HG02571 (cell line): ENCODE results near the gene PRSS50.
A peak's percentile ranks its signal among the peaks of the same experiment; 100 is the strongest.

Source experiments
- ATAC-seq: cut with Tn5 transposase; IDR thresholded peaks from one replicate; pipeline ENCODE4 v1.9.1; 2021; ENCODE audit warnings: mild to moderate bottlenecking, moderate library complexity; ENCODE audit not compliant: unreplicated experiment

Gene PRSS50

DNA sequence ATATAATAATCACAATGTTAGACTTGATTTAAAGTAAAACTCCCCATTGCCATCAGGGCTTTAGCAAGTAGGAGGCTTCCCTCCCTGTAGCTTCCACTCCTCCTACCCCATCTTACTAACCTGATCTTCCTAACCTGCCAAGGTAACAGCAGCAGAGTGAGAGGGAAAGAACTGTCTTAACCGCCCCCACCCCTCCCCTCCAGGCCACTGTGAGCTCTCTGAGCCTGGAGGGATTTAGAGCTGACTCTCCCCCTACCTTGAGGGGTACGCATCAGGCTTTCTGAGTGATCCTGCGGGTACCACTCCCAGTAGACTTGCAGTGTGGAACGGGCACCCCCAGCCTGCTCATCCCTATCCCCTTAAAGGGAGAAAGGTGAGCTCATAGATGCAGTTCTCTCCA is 11.4 kb upstream of the PRSS50 start:
- no peak for ATAC-seq

DNA sequence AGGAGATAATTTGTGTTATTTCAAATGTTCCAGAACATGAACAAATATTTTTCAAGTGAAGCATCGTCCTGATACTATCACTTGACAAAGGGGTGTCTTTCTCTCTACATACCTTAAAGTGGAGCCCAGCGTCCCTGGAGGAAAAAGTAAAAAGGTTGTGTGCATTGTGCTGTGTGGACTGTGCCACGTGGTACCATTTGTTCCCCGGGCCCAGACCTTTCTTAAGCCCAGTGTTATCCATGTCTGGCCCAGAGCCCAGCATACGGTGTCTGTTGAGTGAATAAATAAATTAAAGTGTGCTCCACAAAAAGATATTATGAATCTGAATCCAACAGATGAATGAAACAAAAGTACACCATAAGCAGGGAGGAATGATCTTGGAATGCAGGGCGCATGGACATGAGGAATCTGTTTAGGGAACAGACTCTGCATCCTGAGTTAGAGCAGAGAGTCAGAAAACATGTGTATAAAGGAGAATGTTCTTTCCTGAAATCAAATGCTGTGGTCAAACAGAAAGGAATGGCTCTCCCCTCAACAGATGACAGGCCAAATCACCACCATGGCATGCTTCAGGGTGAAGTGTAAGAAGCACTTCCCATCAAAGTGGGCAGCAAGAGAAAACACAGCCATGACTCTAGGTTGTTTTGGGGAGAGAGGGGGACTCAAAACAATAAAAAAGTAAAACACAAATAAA is 8.1 kb upstream of the PRSS50 start:
- ATAC-seq, result no peak

DNA sequence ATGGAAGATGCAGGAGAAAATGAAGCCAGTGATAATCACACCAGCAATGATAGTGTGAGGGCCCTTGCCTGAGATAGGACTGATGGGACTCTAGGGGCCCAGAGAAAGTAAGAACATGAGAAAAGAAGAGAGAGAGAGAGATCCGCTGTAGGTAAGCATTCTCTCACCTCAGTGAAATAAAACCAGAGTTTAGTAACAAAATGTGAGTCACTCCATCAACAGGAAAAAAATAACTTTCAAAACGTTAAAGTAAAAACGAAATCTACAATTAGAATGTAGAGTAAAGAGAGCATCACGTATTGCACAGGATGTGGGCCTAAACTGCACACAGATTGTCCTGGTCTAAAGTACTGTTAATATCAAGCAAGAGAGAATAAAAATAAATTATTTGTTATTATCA is 6.8 kb upstream of the PRSS50 start:
- no peak for ATAC-seq

DNA sequence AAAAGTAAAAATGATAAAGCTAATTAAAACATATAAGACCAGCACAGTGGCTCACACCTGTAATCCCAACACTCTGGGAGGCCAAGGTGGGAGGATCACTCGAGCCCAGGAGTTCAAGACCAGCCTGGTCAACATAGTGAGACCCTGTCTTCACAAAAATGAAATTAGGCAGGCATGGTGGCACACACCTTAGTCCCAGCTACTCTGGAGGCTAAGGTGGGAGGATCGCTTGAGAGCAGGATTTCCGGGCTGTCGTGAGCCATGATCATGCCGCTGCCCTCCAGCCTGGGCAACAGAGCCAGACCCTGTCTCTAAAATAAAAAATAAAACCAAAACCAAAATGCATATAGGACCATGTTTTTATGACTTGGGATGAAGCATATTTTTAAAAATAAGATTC is 4.8 kb upstream of the PRSS50 start:
- no peak for ATAC-seq

DNA sequence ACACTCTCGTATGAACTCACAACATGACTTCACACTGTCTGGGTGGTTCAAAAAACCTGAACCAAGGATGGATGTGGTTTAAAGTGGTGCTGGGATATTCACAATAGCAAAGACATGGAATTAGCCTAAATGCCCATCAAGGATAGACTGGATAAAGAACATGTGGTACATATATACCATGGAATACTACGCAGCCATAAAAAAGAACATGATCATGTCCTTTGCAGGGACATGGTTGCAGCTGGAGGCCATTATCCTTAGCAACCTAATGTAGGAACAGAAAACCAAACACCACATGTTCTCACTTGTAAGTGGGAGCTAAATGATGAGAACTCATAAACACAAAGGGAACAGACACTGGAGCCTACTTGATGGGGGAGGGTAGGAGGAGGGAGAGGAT is 3.3 kb upstream of the PRSS50 start:
- ATAC-seq, result no peak

DNA sequence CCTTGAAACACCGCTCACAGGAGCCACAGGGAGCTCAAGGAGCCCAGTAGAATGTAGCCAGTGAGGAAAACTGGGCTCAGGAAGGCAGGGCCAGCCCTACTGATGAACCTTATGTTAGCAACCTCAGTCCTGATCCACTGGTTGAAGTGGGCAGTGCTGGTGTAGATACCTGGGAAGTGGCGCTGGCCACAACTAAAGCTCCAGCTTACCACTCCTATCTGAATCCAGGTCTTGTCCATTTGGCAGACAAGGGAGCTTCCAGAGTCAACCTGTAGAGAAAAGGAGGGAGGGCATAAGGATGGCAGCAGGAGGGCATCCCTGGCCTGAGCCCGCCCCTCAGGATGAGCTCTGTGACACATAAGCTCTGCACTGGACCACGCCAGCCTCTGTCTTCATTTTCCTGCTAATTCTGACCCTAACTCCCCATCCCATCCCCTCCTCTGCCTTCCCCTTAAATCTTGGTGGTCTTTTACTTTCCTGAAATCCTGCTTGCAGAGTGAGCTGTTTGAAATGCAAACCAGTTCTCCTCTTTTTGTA is 2.1 kb upstream of the PRSS50 start:
- ATAC-seq, result no peak

DNA sequence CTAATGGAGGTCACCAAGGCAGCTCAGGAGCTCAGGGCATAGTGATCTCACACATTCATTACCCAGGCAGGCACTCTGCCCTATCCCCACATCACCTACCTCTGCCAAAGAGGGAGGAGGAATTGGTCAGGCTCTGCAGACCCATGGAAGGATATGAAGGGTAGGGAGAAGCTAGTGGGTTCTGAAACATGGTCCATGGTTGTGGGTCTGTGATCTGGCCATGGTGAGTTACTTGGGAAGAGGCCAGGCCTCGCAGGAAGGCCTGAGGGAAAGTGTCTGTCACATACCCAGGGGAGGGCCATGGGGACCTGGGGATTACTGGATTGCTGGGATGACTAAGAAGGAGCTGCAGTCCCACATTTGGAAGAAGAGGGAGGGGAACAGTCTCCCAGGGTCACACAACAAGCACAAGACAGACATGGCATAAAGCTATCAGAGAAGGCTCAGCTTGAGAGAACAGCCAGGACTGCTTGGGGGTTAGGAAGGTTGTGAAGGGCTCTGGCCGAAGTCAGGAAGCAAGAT is 1.4 kb upstream of the PRSS50 start:
- ATAC-seq, result no peak

DNA sequence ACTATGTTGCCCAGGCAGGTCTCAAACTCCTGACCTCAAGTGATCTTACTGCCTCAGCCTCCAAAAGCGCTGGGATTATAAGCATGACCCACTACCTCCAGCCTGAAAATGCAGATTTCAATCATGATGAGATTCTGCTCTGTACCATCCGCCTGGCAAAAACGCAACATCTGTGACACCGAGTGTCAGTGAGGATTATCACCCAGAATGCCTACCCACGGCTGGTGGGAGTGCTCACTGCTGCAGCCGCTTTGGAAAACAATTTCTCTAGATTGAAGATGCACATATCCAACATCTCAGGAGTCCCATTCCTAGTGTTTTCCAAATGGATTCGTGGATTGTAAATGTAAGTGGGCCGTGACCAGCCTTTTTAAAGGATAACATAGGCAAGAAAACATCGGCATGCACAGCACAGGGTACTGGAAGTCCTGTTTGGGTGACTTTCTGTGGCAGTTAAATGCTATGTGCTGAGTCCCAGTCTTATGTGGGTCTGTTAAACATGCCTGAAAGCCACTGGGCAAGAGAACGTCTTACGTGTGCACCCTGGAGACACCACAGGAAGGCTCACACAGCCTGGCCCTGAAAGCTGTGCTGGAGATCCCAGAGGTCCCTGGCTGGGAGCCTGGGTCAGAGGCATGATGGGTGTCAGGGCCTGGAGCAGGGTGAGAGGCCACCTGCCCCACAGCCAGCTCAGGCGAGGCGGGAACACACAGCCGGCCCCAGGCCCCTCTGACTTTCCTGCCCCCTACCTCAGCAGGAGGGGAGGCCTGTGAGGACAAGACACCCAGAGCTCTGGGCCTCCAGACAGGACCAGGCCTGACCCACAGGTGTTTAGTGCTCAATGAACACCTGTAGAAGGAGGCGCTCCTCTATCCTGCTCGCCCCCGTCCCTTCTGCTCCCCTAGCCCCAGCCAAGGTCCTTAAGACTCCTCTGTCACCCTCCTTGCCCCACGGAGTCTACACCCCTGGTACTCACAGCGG is 918 bp downstream of the PRSS50 start:
- ATAC-seq, result no peak

DNA sequence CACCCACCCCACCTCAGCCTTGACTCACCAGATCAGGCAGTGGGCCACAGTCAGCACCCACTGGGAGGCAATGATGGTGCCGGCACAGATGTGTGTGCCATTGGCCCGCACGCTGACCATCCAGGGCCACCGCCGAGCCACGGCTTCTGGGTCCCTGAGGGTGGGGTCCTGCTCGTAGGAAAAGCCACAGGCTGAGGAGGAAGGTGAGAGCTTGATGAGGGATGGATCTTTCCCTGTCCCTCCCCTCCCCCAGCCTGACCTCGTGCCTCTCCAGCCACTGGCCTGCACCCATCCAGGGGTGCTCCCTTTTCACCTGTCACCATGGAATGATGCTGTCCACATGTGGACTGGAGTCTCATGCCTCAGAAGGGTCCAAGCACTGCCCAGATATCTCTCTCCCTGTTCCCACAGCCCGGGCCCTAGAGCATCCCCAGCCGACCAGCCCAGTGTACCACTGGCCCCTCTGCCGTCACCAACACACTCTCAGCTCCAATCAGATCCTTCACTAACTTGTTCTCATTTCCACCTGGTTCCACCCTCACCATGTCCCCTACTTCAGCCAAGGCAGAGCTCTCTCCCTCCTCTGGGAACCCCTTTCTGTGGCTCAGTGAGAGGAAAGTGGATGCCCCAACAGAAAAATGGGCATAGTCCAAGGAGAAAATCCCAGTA is 2.0 kb downstream of the PRSS50 start:
- ATAC-seq, result no peak

DNA sequence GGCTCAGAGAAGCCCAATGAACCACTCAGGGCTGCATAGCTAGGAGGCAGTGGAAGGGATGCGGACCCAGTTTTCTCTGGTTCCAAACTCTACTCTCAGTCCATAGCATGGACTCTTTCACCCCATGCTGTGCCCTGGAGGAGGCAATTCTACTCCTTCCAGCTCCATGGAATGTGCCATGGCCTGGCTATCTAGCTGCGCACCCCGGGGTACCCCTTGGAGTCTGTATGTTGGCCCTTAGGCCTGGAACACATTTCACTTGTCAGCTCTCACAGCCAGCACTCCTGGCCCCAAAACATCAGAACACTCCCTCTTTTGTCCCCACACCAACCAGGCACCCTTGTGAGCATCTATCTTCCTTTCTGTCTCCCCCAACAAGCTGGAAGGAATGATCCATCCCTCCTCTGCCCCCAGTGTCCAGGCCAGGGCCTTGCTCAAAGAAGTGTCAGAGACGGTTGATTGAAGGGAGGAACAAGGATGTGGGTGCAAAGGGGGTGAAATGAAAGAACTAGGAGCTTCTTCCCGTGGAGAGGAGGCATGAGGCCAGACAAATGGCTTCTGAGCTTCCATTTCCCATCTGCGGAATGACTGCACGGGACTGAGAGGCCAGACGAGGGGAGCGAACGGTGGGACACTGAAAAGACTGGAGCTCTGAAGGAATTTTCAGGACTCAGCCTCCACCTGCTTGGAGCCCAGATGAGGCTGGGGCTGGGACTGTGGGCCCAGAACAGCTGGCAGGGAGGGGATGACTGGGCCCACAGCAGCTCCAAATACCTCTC is 2.8 kb downstream of the PRSS50 start:
- ATAC-seq, result no peak

DNA sequence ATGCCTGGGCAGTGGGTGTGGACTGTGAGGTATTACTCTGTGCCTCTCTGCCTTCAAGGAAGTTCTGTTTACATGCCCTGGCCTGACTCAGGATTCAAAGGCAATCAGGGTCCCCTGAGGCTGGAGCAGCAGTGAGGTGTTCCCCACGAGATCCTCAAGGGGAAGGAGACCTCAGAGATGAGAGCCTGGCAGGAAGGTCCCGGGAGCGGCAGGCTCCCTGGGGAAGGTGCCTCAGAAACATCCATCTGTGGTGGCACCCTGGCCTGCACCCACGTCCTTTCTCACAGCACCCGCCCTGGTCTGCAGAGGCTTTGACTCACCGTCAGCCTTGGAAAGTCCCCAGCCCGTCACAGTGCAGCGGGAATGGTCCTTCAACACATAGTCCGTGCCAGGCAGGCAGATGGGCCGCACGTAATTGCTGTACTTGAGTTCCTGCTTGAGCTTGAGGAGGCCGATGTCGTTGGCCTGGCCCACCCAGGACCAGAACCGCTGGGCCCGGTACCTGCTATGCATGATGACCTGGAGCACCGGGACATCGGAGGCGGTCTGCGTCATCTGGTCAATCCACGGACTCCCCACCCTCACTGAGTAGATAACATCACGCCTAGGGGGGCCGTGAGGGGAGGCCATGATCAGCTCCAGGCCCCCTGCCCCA is 3.6 kb downstream of the PRSS50 start:
- peak; percentile 71 for ATAC-seq

DNA sequence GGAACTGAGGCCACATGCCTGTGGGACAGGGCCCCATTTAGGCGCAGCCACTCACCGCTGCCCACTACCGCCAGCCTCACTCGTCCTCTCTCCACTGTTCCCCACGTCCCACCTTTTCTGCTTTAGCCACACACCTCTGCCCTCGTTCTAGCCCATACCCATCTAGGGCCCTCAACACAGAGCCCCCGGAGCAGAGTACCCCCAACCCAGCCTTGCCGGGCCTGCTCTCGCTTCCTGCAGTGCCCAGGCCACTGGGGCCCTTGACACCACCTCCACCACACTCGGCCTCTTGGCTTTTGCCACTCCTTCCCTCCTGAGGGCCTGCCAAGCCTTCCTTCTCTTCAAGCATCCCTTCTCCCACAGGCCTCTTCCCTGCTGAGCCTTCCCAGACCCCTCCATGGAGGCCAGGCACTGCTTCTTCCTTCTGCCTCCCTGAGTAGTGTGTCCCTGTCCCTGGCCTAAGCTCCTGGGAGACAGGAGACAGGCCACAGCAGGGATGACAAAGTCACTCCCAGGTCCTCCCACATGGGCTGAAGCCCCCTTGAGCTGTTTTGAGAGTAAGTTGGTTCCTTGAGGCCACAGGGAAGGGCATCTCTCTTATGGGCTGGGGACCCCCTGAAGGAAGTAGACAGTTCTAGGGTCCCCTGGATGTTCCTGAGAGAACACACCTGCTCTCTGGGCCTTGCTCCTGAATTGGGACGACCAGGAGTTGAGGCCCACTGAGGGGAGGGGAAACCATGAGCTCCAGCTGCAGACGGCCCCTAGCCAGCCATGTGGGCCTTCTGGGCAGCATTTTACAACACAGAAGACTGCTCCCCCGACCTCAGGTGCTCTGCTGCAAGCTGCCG is 4.4 kb downstream of the PRSS50 start:
- ATAC-seq, result no peak

DNA sequence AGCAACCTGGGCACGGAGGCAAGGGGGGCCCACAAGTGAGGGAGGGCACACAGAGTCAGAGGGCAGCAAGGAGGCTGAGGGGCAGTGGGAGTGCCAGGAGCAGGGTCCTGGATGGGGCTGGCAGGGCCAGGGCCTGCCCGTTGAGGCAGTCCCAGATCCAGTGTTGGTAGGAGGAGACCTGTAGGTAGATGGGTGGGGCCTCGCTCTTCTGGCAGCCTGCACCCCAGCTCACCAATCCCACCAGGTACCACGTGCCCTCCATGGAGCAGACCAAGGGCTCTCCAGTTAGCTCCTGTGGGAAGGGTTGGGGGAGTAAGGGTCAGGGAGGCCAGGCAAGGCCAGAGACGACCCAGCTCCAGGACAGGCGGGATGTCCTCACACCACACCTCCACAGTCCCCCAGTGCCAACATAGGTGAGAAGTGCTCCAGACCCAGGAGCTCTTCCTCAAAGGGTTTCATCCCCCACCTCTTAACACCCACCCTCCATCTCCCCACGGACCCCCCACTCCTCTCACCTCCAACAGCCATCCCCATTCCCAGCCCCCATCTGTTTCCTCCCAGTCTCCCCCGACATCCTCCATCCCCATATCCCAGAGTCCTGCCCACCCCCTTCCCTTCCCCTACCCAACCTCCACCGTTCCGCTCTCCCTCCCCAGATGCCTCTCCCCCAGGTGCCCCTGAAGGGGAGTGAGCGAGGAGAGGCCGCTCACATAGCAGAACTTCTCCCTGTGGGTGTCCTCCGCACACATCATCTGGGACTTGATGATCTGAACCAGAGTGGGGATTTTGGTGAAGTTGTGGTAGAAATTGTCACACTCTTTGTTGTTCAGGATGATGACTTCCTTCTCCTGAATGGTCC is 5.2 kb downstream of the PRSS50 start:
- no peak for ATAC-seq

DNA sequence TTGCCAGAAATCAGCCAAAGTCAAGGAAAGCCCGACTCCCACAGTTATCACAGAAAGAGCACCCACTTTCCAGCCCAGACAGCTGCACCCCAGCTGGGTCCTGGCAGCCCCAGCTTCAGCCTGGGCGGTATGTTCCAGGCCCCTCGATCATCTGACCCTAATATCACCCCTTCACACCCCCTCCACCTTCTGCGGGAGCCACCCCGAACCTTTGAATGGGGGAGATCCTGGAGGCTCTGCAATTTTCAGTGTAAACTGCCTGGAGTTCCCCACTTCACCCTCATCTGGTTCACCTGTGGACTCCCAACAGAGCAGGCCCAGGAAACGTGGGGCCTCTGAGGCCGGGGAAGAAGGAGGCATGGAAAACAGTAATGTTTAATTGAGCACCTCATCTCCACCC is 5.9 kb downstream of the PRSS50 start:
- ATAC-seq, result no peak

DNA sequence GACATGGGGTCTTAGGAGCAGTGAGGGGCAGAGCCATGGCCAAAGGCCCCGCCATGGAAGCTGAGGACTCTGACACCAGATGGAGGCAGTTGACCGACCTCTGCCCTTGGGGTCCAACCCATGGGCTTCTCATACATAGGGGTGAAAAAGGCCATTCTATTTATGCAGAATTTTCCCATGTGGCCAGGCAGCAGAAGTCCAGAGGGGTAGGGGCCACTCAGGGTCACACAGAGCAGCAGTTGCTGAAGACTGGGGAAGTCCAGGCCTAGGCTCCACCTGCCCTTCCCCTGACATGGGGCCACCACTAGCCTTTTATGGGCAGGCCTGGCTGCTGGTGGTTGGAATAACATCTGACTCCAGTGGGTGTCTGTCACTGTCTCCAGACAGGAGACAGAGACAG is 6.4 kb downstream of the PRSS50 start:
- ATAC-seq, result no peak

DNA sequence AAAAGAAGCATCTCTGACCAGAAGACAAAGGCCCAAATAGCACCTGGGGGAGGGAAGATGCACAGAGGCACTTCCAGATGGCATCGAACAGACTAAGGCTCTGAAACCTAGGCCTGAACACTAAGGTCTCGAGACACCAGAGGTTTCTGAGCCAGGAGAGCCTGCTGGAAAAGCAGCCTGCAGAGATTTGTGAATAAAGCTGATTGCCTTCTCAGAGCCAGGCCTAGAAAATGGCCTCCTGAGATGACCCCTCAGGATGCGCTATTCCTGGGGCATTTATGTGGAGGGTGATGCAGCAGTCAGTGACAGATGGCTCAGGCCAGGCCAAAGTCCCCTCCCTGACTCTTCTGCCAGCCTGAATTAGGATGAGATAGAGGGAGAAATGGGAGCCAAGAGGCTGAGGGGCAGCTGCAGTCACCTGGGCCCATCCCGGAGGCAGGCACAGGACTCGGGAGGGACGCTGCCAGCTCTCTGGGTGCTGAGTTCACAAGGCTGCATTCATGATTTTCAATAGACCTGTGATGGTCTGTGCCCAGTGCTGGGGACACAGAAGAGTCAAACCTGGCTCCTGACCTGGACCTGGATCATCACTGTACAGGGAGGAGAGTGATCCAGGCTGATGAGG is 6.9 kb downstream of the PRSS50 start:
- no peak for ATAC-seq

DNA sequence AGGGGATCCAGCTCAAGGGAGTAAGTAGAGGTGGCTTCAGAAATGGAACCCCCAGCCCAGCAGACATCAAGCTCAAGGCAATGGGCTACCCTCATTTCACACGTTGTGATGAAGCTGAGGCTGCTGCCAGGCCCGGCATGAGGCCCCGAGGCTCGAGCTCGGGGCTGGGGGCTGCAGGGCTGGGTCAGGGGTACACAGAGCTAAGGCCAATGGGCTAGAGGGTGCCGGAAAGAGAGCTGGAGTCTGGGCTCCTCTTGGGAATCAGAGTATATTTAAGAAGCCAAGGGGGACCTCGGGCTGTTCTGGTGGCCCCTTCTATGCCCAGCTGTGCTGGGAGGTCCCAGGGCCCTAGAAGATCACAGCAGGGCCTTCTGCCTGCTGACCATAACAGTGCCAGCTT is 7.4 kb downstream of the PRSS50 start:
- no peak for ATAC-seq

DNA sequence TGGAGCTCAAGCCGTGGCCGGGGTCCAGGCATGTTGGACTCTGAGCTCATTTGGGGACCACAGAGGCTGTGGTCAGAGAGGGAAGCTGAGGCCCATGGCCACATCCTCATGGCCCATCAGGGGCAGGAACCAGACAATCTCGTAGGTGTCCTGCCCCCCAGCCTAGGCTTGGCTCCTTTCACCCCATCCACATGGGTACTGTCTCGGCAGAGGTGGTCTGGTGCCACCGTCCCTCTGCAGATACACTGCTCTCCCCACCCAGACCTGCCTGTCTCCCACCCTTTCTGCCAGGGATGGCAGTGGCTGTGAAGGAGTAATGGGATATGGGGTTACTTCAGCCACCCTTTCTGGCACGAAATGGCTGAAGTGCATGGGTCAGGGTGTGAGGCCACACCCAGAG is 7.9 kb downstream of the PRSS50 start:
- no peak for ATAC-seq
